Amygdala (tissue), 56 donors: ENCODE data around the gene FSTL4.

Experiments used
- DNase-seq, 56 donors: peaks; one replicate each; lab custom pipeline; 2025; lab: John Stamatoyannopoulos, UW

FSTL4 gene

DNA sequence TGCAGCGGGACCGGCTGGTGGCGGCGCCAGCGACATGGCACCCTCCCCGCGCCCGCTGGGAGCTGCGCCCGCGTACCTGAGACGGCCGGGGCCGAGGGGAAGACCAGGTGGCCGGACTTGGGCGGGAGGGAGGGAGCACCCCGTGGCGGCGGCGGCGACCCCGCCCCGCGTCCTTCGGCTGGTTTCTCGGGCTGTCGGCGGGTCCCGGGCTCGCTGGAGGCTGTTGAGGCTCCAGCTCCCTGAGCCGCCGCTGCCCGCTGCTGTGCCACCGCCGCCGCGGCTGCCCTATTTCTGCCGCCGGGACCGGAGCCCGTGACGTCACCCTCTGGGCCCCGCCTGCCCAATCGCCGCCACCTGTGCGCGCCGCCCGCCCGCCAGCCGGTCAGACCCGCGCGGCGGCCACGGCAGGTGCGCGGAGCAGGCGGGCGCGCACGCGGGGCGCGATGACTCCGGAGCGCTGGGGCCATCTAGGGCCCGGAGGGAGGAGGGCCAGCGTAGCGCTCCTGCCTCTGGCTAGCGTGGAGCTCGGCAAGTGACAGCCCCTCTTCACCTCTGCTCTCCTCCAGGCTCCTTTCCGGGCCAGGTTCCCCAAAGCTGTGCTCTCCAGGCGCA, at the start of gene FSTL4:
TSS of gene FSTL4 (minus strand) at position 293 of the 612 bp plus-strand sequence.
- DNase-seq, result peak in 22 of 56 donors; percentile 1 to 52 (median 20)

DNA sequence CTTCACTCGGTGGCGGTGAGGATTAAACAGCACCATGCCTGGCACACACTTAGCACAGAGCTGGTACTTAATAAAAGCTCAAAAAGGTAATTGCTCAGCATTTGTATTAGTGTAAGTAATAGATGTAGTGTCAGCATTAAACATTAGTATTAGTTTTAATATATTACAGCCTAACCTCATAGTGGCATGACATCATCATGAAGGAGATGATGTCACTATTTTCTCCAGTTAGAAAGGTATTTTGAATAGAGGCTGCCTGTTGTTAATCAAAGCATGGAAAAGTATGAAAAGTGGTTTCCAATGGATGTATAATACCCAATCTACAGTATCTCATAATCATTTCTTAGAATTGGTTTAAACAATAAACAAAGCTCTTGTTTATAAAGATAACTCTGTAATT, 49.0 kb upstream of the FSTL4 start:
- DNase-seq, result no peak

DNA sequence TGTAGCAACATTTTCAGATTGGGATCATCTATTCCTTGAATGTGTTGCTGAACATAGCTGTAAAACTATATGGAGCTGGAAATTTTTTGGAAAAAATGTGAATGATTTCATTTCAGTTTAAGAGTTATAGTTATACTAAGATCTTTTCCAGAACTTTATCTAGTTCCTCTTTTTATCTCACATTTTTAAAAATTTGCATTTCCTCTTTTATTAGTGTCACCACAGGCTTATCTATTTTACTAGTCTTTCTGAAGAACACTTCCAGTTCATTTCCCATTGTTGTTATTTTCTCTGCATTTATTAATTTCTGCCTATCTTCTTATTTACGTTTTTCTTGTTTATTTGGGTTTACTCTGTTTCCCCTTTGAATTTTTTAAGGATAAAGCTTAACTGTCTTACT, 46.0 kb upstream of the FSTL4 start:
- no peak for DNase-seq

DNA sequence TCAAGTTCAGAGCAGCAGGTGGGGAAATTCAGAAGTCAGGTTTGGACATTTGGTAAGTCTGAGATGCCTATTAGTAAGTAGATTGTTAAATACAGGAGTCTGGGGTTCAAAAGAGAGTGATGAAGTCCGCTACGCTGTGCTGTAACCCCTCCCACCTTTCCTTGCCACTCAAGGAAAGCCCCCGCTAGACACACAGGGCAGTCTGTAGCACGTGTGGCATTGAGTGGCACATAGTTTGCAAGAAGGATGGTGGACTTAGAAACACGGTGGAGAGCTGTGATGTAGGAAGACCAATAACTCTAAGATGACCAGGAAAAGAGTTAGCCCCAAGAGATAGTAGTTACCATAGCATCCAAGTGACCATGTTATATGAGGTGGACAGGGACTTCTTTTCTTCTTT, 44.7 kb upstream of the FSTL4 start:
- DNase-seq, result no peak

DNA sequence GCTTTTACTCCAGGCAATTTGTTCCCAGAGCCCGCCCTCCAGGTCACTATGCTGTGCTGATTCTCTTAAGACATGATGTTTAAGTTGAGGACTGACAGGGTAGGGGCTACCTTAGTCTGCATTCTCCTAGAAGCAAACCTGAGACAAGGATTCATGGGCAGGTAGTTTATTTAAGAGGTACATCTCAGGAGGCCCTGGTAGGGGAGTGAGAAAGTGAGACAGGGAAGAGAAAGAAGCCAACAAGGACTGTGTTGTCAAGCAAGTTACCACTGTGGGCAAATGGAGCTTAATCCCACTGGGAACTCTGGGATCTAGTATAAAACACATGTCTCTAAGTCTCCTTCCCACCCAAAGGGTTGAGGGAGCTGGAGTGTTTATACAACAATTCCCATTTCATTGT, 43.6 kb upstream of the FSTL4 start:
- no peak for DNase-seq

DNA sequence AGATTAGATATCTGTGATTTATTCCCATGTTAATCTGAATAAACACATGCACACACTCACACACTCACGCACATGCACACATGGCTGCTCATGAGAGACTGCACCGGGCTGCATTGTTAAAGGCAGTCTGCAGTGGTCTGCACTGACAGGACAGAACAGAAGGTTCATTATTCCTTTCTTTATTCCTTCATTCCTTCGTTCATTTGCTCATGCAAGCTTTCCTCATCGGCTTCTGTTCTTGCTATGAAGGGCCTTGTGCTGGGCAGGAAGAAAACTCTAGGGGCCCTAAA, 41.4 kb upstream of the FSTL4 start:
- DNase-seq, result no peak

DNA sequence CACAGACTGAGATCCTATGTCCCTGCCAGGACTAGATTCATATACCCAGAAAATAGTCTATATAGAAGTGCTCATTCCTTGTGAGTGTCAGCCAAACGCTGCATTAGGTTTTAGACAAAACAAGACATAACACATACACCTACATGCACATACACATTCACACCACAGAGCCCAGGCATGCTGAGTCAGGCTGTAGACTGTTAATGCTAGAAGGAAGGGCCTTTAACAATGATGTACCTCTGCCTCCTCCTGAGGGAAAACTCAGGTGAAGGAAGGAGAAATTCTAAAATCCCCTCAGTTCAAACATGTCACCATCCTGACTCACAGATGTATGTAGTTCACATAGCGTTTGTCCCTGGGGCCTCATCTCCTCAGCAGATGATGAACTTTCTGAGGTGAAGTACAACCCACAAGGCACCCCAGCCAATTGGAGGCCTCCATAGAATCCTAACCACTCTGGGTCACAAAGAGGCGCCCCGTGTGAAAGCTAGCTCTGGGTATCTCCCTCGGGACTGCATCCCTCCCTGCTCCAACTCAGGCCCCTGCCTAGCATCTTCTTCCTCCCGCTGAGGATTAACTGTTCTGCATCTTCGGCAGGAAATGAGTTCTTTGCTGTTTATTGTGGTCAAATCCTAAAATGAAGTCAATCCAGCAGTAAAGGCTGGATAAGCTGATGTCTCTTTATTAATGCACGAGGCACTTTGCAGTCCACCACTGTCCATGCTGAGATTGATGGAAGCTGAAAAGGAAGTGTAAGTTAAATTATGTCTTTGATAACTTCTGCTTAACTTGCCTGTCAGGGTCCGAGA, 40.8 kb upstream of the FSTL4 start:
- no peak for DNase-seq

DNA sequence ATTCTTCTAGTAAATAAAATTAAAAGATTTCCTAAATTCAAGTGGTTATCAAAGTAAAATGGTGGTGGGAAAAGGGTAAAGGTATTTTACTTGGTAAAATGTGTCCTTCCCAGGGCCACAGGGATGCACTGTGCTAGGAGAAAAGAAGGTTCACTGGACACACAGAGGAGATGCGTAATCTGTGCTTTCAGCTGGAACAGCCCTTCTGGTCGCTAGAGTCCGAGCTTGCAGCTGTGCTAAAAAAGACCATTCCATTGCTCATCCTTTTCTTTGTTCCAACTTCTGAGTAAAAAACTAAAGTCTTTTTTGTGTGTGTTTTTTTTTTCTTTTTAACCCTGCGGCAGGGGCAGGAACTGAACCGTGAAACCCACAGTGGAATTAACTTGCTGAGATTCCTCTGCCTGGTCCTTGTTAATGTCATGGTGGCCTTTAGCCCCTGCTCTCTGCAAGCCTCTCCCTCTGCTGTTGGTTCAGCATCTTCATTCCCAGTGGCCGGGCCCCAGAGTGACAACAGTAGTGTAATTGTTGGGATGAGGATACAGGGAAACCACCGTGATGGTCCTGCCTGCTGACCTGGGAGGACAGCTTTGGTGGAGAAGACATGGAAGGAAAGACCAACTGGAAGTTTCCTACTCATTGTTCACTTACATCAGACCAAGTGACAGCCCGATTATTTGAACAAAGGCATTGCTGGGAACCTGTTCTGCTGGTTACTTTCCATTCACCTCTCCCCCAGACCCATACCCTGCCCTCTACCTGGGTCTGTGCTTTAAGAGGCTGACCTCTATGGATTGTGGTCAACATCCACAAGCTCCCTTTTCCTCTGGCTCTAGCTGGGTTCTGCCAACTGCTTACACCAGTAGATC, 31.9 kb upstream of the FSTL4 start:
- DNase-seq, result no peak

DNA sequence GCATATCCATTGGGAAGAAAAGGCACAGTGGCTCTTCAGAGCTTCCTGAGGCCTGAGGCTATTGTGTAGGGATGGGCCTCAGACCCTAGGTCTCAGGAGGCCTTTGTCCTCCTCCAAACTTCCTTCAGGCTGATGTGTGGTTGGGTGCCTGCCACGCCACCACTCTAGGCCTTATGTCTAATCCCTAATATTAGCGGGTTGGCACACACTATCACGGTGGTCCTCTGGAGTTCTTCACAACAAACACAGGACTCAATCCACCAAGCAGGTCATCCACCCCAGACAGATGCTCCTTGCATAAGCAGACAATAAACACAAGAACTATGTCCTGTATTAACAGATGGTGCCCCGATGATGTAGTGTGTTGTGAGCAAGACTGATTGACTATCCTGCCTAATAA, 31.0 kb upstream of the FSTL4 start:
- no peak for DNase-seq

DNA sequence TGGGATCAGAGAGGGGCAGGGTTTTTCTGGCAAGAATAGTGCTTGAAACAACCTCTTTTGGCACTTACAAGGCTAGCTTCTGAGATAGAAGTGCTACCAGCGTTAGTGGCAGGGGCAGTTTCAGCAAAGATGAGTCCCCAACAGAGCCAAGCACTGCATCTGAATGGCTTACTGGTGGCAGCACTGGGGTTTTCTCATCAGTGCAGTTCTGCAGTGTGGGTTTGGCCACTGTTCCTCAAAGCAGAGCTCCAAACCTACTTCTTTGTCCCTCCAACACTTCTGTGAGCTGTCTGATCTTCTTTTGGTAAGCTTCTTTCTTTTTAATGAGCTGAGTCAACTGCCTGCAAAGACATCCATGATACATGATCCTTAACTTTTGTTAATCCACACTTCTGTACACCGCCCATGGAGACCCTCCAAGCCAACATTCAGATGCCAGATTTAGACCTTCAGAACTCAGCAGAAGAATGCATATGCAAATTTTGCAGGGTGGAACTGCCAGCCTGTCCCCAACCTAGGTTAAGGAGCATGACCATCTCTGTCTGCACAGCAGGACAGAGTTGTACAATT, 29.9 kb upstream of the FSTL4 start:
- DNase-seq, result no peak

DNA sequence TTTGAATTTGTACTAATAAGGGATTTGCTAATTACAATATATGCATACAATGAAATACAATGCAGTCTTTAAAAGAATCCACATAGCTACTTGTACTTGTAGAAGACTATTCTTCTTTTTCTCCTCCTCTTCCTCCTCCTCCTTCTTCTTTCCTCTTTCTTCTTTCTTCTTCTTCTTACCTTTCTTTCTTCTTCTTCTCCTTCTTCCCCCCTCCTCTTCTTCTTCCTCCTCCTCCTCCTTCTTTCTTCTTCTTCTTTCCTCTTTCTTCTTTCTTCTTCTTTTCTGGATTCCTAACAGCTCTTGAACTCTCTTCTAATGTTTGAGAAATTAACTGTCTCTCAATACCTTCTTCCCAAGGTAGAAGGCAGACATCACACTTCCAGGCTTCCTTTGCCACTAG, 29.3 kb upstream of the FSTL4 start:
- no peak for DNase-seq

DNA sequence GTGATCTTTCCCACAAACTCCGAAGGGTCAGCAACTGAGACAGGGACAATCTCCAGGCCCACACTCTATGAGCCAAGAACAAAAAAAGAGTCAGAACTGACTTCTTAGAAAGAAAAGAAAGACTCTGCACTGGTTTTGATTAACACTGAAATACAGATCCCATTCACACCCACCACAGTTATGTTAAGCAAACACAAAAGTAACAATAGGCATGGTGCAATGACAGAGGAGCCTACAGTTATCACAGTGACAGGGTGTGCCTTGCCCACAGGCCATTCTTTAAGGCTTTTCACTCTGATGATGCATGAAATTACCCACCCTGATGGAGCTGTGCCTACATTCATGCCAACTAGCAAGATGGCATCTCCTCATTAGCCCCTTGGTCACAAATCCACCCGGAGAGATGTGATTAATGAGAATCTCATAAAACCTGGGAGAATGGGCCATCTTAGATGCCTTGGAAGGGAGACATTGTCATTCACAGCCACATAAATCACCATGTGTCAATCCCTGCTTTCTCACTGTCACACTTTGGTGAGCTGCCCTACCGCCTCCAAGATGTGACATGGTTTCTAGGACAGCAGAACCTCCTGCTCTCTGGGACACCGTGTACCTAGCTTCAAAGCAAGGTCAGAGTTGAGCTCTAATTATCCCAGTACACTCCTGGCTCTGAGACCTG, 27.6 kb upstream of the FSTL4 start:
- no peak for DNase-seq

DNA sequence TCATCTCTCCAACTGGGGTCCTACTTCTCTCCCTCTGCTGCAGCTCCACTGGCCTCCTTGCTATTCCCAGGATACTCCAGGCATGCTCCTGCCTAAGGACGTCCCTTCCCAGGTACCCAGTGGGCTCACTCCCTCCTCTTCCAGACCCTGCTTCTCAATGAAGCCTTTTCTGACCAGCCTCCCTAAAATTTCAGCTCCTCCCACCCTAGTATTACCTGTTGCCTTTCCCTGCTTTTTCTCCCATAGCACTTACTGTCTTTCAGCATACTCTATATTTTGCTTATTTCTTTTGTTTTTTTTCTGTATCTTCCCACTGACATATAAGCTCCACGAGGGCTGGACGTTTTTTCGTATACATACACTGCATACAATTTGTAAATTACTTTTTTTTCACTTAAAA, 26.1 kb upstream of the FSTL4 start:
- no peak for DNase-seq

DNA sequence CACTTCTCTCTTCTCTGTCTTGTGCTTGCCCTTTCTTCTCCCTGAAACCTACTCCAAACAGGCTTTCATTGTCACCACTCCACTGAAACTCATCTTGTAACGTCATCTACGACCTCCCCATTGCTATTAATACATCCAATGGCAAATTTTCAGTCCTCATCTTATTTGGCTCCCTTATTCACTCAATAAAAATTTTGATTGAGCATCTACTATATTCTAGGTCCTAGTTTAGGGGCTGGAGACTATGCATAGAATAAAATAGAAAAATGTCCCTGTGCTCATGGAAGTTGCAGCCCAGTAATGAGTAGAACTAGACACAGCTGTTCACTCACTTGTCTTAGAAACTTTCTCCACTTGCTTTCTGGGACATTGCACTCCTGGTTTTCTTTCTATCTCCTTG, 24.9 kb upstream of the FSTL4 start:
- DNase-seq, result no peak

DNA sequence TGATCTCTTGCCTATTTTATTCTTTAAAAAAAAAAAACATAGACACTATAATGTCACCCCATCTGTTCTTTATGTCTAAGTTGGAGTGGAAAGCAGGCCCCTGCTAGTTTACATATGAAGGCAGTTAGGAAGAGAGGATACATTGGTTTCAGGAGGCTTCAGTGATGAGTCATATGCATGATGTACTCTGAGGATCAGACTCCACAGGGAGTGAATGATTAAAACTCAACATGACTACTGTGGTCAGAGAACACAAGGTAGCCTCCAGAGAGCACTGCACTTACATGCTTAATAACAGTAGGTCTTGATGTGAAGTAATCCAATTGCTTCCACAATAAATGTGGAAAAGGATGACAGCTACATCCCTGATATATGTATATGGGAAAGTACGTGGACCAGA, 22.7 kb upstream of the FSTL4 start:
- no peak for DNase-seq

DNA sequence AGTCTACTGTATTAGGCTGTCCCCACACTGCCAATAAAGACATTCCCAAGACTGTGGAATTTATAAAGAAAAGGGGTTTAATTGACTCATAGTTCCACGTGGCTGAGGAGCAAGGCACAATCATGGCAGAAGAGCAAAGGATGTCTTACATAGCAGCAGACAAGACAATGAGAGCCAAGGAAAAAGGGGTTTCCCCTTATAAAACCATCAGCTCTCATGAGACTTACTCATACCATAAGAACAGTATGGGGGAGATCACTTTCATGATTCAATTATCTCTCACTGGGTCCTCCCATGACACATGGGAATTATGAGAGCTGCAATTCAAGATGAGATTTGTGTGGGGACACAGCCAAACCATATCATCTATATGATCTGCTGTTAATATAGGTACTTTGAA, 14.8 kb upstream of the FSTL4 start:
- DNase-seq, result no peak

DNA sequence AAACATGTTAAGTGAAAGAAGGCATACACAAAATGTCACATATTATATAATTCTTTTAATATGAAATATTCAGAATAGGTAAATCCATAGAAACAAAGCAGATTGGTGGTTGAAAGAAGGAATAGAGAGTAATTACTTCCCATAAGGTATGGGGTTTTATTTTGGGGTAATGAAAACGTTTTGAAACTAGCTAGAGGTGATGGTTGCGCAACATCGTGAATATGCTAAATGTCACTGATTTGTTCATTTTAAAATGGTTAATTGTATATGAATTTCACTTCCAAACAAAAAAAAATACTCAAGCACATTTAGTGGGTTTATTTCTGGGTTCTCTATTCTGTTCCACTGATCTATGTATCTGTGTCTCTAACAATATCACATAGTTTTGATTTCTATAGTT, 12.0 kb upstream of the FSTL4 start:
- no peak for DNase-seq

DNA sequence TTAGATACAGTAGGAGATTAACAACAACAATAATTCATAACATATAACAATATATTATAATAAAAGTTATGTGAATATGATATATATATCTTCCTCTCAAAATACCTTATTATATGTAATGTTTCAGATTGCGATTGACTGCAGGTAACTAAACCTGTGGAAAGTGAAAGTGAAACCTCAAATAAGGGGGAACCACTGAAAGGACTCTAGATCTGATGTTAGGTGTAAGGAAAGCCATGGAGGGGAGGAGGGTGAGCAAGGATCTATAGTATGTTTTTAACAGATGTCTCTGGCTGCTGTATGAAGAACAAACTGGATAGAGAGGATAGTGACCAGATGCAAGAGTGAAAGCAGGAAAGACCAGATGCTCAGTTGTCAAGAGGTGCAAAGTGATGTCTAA, 5.8 kb upstream of the FSTL4 start:
- DNase-seq, result no peak

DNA sequence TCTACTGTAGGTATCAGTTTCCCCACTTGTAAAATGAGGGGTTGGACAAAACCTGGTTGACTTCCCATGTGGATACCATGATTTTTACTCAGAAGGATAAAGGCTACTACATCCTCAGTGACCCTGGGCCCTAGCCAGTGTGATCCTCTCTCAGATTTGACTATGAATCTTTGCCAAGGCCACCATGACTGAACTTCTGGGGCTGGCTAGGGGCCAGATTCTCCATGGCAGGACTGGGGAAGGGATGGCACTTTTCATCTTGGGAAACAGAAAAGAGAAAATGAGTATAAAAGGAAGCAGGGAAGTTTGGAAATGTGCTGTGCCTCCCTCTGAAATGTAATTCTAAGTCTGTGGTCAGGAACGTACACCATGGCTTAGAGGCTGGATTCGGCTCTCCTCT, 1.4 kb upstream of the FSTL4 start:
- no peak for DNase-seq

DNA sequence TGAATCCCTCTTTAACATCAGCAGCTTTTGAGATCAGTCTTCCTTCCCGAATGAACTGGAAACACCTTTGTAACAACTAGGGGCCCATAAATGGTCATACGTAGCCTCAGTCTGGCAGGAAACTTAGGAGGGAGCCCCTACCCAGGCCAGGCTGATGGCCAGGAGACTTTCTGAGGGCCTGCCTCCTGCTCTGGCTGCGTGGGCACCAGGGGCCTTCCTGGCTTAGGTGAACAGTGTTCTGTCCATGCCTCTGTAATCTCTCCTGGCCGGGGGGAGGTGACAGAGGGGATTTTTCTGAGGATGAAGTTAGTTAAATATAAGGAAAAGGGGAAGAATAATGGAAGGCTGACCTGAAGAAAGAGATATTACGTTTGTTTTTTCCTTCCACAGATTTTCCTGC, 843 bp upstream of the FSTL4 start:
- DNase-seq, result no peak
